GM18951 (cell line): Measurements from ENCODE around the gene RPS6KA5.

ENCODE experiments used
- POLR2A ChIP-seq: IDR thresholded peaks from 4 replicates; pipeline ENCODE4 v1.6.1; 2011; ENCODE audit warnings: mild to moderate bottlenecking; ENCODE audit not compliant: insufficient read length, insufficient read depth; ENCODE audit errors: extremely low read depth
- in situ Hi-C: fragments of 300-500 bp; cut with MboI; formaldehyde crosslinking; loops from one replicate; pipeline ENCODE4 v1.12.0; 2022; ENCODE audit warnings: low sequenced_read_pairs, mixed read lengths, inconsistent platforms; ENCODE audit not compliant: unreplicated experiment

The RPS6KA5 gene

DNA sequence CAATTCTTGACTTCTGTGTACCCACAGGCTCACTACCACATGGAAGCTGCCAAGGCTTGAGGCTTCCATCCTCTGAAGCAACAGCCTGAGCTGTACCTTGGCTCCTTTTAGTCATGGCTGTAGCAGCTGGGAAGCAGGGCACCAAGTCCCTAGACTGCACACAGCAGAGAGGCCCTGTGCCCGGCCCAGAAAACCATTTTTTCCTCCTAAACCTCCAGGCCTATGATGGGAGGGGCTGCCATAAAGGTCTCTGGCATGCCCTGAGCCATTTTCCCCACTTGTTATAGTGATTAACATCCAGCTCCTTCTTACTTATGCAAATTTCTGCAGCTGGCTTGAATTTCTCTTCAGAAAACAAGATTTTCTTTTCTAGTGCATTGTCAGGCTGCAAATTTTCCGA lies 121.8 kb downstream of the RPS6KA5 start:
- in situ Hi-C loops: no loop called here

DNA sequence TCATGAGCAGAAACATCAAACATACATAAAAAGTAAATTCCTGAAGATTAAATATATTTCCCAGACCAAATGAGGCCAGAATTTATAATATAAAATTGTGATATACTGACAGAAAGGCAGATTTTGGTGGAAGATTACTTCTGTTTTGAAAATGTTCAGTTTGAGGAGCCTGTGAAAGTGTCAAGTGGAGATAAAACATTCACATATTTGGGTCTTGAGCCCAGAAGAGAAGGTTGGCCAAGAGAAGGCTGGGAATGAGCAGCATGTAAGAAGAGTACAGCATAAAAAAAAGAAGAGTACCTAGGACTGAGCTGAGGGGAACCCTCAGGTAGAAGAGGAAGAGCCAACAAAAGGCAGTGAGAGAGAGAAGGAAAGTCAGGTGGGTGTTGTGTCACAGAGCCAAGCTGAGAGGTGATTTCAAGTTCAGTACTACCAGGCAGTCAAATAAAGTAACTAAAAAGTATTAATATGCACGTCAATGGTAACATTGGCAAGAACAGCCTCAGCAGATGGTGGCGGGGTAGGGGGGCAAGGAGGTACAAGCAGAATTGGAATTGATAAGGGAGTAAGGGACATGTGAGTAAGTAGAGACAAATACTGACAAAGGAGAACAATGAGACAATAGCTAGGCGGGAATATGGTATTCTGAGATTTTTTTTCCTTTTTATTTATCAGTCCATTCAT lies 123.5 kb downstream of the RPS6KA5 start:
- in situ Hi-C loops: no loop called here
- no peak for TF ChIP-seq POLR2A

More for the DNA sequence above, 121.8 kb downstream of the RPS6KA5 start:
- no peak for TF ChIP-seq POLR2A

DNA sequence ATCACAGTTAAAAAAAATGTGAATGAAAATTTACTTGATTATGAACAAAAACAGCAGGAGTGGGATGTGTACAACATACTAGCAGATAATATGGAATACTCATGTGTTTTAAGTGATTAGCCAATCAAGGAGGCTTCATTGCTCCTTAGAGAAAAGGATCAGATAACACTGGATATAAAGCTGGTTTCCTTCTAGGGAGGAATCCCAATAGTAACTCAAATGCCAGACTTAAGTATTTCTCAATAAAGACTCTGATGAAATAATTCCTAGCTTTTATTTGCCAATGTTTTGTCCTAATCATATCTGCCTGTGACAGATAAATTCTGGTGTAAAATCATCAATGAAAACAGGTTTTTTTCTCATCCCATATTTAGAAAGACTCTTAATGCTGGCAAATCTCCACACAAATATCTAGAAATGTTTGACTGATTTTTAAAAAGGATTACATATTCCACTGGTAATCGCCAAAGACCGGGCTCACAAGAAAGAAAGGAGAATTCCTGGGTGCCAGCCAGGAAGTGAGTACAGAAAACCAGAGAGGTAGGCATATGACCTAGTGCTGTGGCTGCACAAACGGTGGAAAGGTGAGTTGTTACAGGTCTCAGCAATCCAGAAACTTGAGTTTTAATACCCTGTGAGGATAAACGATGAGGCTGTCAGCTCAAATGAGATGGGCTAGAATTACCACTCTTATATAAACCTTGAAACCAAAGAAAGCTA lies 135.7 kb downstream of the RPS6KA5 start:
- TF ChIP-seq POLR2A: no peak
- in situ Hi-C loops: loop anchor here (25.0 kb wide), 1 partner anchor 363 kb away; no protein-coding TSS in a partner anchor

DNA sequence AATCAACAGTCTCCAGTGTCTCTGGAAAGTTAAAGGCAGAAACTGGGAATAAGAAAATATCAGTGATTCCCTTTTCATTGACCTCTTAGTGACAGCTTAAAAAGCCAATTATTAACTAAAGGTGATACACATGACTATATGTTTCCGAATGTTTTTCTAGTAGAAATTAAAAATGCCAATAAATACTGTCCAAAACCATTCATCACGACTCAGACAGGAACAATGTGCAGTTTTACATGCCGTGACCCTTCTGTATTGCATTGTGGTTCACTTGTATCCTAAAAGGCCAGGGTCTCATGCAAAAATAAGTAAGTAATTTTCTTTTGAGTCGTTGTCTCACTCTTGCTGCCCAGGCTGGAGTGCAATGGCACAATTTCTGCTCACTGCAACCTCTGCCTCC lies 138.3 kb downstream of the RPS6KA5 start:
- in situ Hi-C loops: loop anchor here (25.0 kb wide), 1 partner anchor 365 kb away; no protein-coding TSS in a partner anchor
- TF ChIP-seq POLR2A: no peak

DNA sequence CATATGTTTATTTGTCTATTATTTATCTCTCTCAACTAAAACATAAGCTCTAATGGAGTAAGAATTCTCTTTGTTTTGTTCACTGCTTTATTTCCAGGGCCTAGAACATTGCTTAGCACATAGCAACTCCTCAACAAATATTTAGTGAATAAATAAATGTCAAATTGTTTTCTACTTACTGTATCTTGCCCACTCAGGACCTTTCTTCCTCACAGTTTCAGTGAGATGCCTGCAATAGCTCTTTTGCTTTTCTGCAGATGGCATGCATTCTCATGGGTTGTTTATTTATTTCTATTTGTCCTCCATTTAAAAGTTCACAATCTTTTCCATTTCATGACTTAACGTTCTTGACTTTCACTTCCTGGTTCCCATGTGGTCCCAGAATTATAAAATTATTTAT lies 149.3 kb downstream of the RPS6KA5 start:
- in situ Hi-C loops: loop anchor here (25.0 kb wide), 1 partner anchor 376 kb away; no protein-coding TSS in a partner anchor
- TF ChIP-seq POLR2A: no peak

DNA sequence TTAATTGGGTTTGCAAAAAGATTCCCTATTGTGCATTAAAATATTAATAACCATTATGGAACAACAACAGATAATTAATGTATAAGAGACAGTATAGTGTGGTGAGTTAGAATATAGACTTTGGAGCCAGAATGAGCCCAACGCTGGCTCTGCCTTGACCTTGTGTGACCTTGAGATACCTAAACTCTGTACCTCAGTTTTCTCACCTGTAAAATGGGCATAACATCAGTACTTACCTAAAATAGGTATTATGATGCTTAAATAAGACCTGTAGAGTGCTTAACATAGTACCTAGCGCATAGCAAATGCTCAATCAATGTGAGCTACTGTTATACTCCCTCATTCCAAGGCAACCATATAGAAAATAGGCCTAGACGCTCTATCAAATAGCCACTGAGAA lies 153.3 kb downstream of the RPS6KA5 start:
- in situ Hi-C loops: loop anchor here (5.0 to 25.0 kb wide), 2 partner anchors 270 to 380 kb away; no protein-coding TSS in a partner anchor
- TF ChIP-seq POLR2A: no peak

DNA sequence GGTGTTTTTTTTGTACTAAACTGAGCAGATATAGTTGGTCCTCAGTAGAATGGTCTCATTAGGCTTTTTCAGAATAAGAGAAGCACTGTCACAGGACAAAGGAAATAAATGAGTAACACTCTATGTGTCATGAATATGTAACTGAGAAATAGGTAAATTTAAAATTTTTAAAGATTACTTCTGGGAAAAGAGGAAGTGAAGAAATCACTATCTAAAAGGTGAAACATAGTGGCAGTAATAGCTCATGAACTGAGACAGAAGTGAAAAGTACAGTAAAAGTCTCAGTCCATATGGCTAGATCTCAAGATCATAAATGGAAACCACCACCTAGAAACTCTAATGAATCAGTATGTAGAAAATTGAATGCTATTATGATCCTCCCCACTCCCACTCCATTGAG lies 154.9 kb downstream of the RPS6KA5 start:
- in situ Hi-C loops: loop anchor here (5.0 to 25.0 kb wide), 2 partner anchors 272 to 382 kb away; no protein-coding TSS in a partner anchor
- no peak for TF ChIP-seq POLR2A

DNA sequence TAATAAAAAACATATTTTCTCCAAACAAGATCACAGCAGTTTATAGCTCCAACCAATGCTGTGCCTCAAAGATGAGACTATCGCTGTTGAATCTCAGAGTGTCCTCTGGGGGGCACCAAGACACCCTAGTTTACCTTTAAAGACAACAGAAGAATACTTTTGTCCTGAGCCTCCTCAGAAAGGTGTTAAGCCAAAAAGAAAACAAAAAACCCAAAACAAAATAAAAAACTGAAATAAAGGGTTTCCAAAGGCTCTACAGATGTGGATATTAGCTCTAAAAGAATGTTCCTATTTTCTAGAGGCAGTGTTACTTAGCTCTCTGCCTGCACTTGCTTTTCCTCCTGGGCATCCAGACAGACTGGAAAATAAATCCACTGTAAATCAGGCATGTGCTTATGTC lies 157.3 kb downstream of the RPS6KA5 start:
- in situ Hi-C loops: loop anchor here (25.0 kb wide), 1 partner anchor 384 kb away; no protein-coding TSS in a partner anchor
- TF ChIP-seq POLR2A: no peak

DNA sequence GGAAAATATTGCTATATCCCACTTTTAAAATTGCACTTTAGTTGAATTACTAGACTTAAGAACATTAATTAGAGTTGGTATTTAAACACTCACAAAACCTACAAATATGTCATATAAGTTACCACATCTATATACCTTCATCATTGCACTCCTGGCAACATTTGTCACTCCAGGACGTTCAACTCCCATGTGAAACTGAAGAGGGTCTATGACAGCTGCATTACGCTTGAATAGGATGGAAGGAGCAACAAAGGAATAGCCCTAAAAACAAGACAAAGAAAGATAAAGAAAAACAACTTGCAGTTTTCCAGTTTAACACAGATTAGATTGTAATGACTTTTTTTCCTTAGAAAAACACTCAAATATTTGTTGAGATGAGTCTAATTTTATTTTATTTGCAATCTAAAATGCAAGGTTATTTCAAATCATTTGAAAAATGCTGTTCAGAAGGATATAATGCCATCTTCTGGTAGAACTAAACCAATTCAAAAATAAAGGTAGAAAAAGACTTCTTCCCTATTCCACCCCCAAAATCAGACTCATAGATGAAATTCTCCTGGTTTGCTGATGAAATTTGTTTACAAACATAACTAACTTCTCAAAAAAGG lies 159.9 kb downstream of the RPS6KA5 start:
- in situ Hi-C loops: loop anchor here (25.0 kb wide), 1 partner anchor 387 kb away; no protein-coding TSS in a partner anchor
- TF ChIP-seq POLR2A: no peak

DNA sequence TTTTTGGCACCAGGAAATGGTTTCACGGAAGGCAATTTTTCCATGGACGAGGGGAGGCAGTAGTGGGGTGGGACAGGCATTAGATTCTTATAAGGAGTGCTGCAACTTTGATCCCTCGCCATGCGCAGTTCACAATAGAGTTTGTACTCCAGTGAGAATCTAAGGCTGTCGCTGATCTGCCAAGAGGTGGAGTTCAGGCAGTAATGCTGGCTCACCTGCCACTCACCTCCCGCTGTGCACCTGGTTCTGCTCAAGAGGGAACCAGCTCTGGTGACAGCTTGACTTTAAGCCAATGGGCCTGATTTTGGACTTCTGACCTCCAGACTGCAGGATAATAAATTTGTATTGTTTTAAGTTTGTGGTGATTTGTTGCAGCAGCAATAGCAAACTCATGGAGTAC lies 163.4 kb downstream of the RPS6KA5 start:
- TF ChIP-seq POLR2A: no peak
- in situ Hi-C loops: no loop called here

DNA sequence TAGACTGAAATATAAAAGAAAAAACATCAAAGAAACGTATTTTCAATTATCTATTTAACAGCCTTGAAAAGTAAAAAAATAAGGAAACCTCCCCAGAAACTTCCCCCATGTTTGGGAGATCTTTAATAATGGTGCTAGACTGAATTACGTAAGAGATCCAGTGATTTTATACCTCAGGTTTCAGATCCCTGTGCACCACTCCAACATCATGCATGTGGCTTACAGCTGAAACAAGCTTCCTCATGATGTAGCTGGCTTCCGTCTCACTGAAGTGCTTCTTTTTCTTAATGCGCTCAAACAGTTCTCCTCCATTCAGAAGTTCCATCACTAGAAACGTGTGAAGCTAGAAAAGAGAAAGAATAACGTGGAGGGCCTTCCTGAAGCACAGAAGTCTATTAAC lies 166.2 kb downstream of the RPS6KA5 start:
- in situ Hi-C loops: no loop called here
- TF ChIP-seq POLR2A: no peak

DNA sequence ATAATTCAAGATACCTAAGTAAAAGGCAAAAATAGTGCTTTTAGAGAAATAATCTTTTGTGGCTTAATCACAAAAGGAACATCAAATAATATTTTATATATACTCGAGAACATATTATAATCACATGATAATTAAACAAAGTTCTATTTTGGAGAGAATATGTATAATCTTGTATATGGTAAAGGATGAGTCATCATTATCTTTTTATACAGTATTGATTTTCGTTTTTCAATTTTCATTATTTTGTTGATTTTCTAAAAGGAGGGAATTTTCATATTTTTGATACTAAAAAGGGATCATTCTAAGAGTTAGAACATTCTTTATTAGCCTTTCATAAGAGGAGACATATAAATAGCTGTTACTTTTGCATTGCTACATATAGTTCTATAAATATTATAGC lies 166.9 kb downstream of the RPS6KA5 start:
- in situ Hi-C loops: no loop called here
- TF ChIP-seq POLR2A: no peak

DNA sequence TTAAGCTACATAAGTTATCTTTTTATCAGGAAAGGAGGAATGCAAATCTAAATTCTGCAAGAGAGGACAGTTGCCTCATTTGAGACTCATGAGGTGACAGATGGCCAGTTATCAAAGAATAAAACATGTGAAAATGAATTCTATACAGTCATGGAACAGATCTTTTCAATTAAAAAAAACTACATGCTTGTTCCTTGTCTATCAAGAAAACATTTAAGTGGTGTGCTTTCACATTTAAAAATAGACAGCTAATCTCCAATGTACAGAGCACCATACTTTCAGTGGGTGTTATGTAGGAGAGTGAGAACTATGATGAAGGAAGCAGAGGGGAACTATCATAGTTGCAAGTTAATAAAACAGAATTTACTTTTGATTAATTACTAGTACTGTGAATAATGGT lies 167.5 kb downstream of the RPS6KA5 start:
- in situ Hi-C loops: no loop called here
- no peak for TF ChIP-seq POLR2A
